NOMO-1 treated with dmso at 0.1 percent for 144 hours (cell line): ENCODE data around the gene DIAPH2.
"Not testable (repeated sequence)": the region's sequence is repeated elsewhere in the genome, so short reads cannot be mapped to it uniquely, and the experiment has no call there.

Experiments used
- DNase-seq: peaks from one replicate; lab custom pipeline; 2025; ENCODE audit not compliant: unreplicated experiment; lab: John Stamatoyannopoulos, UW

Gene DIAPH2

DNA sequence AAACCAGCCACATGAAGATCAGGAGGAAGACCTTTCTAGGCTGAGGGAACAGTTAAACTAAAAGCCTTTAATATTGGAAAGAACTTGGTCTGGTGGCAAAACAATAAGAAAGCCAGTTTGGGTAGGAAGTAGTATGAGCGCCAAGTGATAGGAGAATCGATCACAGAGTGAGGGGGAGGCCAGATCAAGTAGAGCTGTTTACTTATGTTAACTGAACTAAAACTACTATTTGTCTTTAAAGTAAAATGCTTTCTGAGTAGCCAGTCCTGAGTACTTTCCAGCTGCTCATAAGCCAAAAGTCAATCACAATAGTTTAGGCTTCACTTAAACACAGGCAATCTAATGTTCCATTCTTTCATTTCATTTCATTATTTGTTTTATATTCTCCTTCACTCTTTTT, 136.3 kb downstream of the DIAPH2 start:
- DNase-seq, result no peak

- no peak for DNase-seq
These were observed 139.5 kb downstream of the DIAPH2 start for GRCh38 chrX:96824166-96824565.

- DNase-seq, result no peak
These were observed 148.7 kb downstream of the DIAPH2 start for GRCh38 chrX:96833333-96833732.

DNA sequence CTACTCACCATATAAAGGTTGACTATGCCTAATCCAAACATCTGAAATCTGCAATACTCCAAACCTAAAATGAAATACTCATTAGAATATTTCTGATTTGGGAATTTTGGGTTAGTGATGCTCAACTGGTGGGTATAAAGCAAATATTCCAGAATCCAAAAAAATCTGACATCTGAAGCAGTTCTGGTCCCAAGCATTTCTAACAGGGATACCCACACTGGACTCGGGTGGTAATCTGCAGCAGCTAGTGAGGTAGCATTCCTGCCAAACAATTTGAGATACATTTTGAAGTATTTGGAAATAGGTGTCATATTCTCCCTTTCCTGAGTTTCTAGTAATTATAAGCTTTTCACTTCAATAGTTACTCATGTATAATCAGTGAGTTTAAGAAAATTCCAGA, 149.5 kb downstream of the DIAPH2 start:
- DNase-seq, result no peak

- DNase-seq, result no peak
These were observed 151.1 kb downstream of the DIAPH2 start for GRCh38 chrX:96835660-96836289.

DNA sequence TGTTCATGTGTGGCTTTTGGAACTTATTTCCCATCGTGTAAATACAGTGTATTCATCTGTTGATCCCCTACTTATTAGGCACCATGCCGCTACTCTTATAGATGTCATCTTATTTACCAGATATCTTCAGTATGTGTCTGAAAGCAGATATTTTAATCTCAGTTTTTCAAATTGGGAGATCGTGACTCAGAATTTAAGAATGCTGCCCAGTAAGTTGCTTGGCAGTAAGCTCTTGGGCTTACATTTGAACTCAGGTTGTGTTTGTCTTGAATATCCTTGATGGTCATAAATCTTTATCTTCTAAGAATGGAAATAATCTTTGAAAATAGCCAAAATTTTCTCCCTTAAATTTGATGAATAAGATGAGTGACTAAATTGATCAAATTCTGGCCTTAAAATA, 153.2 kb downstream of the DIAPH2 start:
- DNase-seq, result no peak

- DNase-seq, result no peak
These were observed 153.9 kb downstream of the DIAPH2 start for GRCh38 chrX:96838537-96838936.

DNA sequence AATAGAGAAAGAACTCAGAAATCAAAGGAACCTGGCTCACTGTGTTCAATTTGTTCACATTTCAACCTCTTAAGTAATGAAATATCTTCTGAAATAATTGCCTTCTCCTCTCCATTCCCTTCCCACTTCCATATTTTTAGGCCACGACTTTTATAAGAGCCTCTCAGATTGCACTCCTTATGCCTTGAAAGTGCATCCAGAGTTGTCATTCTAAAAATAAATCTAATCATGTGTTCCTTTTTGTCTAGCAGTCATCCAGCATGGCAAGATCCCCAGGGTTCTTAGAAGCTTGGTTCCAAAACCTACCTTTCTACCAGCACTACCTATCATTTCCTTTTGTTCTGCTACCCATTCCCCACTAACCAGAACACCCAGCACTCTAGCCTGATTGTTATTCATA, 156.7 kb downstream of the DIAPH2 start:
- DNase-seq, result no peak

DNA sequence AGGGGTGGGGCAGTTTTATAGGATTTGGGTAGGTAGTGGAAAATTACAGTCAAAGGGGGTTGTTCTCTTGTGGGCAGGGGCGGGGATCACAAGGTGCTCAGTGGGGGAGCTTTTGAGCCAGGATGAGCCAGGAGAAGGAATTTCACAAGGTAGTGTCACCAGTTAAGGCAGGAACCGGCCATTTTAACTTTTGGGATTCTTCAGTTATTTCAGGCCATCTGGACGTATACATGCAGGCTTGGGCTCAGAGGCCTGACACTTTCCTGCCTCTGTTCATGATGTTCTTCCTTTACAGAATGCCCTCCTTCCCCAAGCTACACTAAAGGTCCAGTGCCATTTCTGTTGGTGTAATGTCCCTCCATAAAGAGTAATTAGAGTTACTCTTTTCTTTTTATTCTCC, 157.2 kb downstream of the DIAPH2 start:
- not testable (repeated sequence) for DNase-seq

- DNase-seq, result no peak
These were observed 158.9 kb downstream of the DIAPH2 start for GRCh38 chrX:96843566-96843965.

DNA sequence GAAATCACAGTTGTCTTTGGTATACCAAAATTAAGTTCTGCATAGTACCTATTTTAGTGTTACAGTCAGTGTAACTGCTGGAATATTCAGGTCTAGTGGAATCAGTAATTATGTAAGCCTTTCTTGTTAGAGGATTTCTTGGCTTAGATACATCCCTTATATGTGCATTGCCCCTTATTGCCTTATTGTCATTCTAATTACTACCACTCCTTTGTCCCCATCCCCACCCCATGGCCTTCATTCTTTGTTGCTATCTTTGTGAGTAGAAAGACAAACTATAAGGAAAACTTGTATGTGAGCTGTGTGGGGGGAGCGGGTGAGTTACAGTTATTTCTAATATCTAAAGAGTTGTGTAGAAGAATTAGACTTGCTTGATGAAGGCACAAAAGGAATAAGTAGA, 162.2 kb downstream of the DIAPH2 start:
- DNase-seq, result no peak

DNA sequence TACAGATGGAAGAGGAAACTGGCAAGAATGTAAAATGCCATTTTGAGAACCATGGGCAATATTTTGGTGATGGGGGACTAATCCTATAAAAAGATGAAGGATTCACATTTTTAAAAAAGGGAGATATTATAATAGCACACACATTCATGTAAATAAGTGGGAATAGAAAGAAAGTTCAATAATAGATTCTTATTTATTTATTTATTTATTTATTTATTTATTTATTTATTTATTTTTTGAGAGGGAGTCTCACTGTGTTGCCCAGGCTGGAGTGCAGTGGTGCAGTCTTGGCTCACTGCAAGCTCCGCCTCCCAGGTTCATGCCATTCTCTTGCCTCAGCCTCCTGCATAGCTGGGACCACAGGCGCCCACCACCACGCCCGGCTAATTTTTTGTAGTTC, 174.8 kb downstream of the DIAPH2 start:
- DNase-seq, result not testable (repeated sequence)

GRCh38 chrX:96861218-96861617, 176.6 kb downstream of the DIAPH2 start:
- DNase-seq, result no peak

GRCh38 chrX:96861661-96862060, 177.0 kb downstream of the DIAPH2 start:
- no peak for DNase-seq

- DNase-seq, result no peak
These were observed 199.0 kb downstream of the DIAPH2 start, which contains the start of gene RPA4 for GRCh38 chrX:96883608-96884007. Gene RPA4 (plus strand): TSS chrX:96883908. CDS start chrX:96884311, 403 bp downstream.

- no peak for DNase-seq
These were observed 199.4 kb downstream of the DIAPH2 start for GRCh38 chrX:96884027-96884426.

GRCh38 chrX:96889726-96890125, 205.1 kb downstream of the DIAPH2 start:
- DNase-seq, result no peak

GRCh38 chrX:96906741-96907140, 222.1 kb downstream of the DIAPH2 start:
- DNase-seq, result no peak

GRCh38 chrX:96907516-96908272, 223.1 kb downstream of the DIAPH2 start:
- DNase-seq, result no peak

GRCh38 chrX:96909291-96909690, 224.6 kb downstream of the DIAPH2 start:
- DNase-seq, result no peak

DNA sequence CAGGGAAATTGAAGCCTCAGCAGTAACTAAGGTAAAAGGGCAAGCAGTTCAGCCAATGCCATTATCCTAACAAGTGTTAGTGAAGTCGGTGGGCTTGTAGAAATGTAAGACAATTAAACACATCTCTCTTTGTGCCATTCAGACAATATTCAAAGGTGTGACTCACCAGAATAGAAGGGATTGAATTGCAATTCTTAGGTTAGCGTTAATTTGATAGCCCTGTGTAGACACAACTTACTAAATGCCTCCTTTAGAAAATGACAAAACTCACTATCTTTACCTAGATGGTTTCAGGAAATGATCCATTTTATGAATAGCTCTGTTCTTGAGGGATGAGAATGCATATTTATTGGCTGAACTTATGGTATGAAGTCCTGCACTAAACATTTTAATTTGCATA, 234.2 kb downstream of the DIAPH2 start:
- DNase-seq, result no peak

GRCh38 chrX:96919672-96920071, 235.0 kb downstream of the DIAPH2 start:
- DNase-seq, result no peak

GRCh38 chrX:96924581-96924980, 239.9 kb downstream of the DIAPH2 start:
- DNase-seq, result no peak
